ENCODE measurements around the gene RNASE9.

Gene RNASE9

GRCh38 chr14:20607617-20608016 is 46.8 kb upstream of the RNASE9 start:
- DNase-seq (ENCODE audit: low spot score) (no peak), ATAC-seq (ENCODE audit: low read depth) (no peak)
- no peak for TF ChIP-seq CTCF (IDR thresholded peaks at IDR 0.05; ENCODE audit: poor library complexity, severe bottlenecking)
- H3K9me3 ChIP-seq (ENCODE audit: severe bottlenecking), result no peaks in the 10 kb centered on the region
- H3K27me3 ChIP-seq (ENCODE audit: insufficient read depth, poor library complexity, severe bottlenecking), result no peaks in the 10 kb centered on the region
- no peak overlapping the region for H3K4me3 ChIP-seq (ENCODE audit: severe bottlenecking)
- no peak overlapping the region for H3K27ac ChIP-seq (ENCODE audit: poor library complexity, severe bottlenecking)
- no peaks in the 10 kb centered on the region for H3K36me3 ChIP-seq (ENCODE audit: low read depth)
- H3K4me1 ChIP-seq (ENCODE audit: insufficient read depth, poor library complexity, severe bottlenecking), result no peaks in the 10 kb centered on the region

GRCh38 chr14:20606902-20607242 is 46.0 kb upstream of the RNASE9 start:
- Histone ChIP-seq H3K9me3 (ENCODE audit: severe bottlenecking) (no peaks in the 10 kb centered on the region), H3K4me1 (ENCODE audit: insufficient read depth, poor library complexity, severe bottlenecking) (no peaks in the 10 kb centered on the region), H3K27ac (ENCODE audit: poor library complexity, severe bottlenecking) (no peak overlapping the region), H3K27me3 (ENCODE audit: insufficient read depth, poor library complexity, severe bottlenecking) (no peaks in the 10 kb centered on the region), H3K36me3 (ENCODE audit: low read depth) (no peaks in the 10 kb centered on the region), H3K4me3 (ENCODE audit: severe bottlenecking) (no peak overlapping the region)
- TF ChIP-seq CTCF (IDR thresholded peaks at IDR 0.05; ENCODE audit: poor library complexity, severe bottlenecking), result no peak
- no peak for ATAC-seq (ENCODE audit: low read depth)
- DNase-seq (ENCODE audit: low spot score), result peak; percentile 42

- DNase-seq (ENCODE audit: low spot score) (no peak), ATAC-seq (ENCODE audit: low read depth) (peak; percentile 22; the same call in 1 of the 3 replicates)
- no peaks in the 10 kb centered on the region for H3K27me3 ChIP-seq (ENCODE audit: insufficient read depth, poor library complexity, severe bottlenecking)
- H3K27ac ChIP-seq (ENCODE audit: poor library complexity, severe bottlenecking), result no peak overlapping the region
- H3K9me3 ChIP-seq (ENCODE audit: severe bottlenecking), result no peaks in the 10 kb centered on the region
- peak; percentile 73 for TF ChIP-seq CTCF (IDR thresholded peaks at IDR 0.05; ENCODE audit: poor library complexity, severe bottlenecking)
- no peaks in the 10 kb centered on the region for H3K4me1 ChIP-seq (ENCODE audit: insufficient read depth, poor library complexity, severe bottlenecking)
- no peaks in the 10 kb centered on the region for H3K36me3 ChIP-seq (ENCODE audit: low read depth)
- no peak overlapping the region for H3K4me3 ChIP-seq (ENCODE audit: severe bottlenecking)
These were observed 45.5 kb upstream of the RNASE9 start for GRCh38 chr14:20606190-20606901.

GRCh38 chr14:20603813-20604690 is 43.2 kb upstream of the RNASE9 start:
- Histone ChIP-seq H3K27me3 (ENCODE audit: insufficient read depth, poor library complexity, severe bottlenecking) (no peaks in the 10 kb centered on the region), H3K4me3 (ENCODE audit: severe bottlenecking) (no peak overlapping the region), H3K27ac (ENCODE audit: poor library complexity, severe bottlenecking) (no peak overlapping the region), H3K9me3 (ENCODE audit: severe bottlenecking) (no peaks in the 10 kb centered on the region), H3K36me3 (ENCODE audit: low read depth) (no peaks in the 10 kb centered on the region), H3K4me1 (ENCODE audit: insufficient read depth, poor library complexity, severe bottlenecking) (no peaks in the 10 kb centered on the region)
- DNase-seq (ENCODE audit: low spot score) (no peak), ATAC-seq (ENCODE audit: low read depth) (no peak)
- no peak for TF ChIP-seq CTCF (IDR thresholded peaks at IDR 0.05; ENCODE audit: poor library complexity, severe bottlenecking)

Measured in RWPE2 (cell line).